GM19193 (cell line): Measurements from ENCODE around the gene EHD1.

ENCODE experiments used
- POLR2A ChIP-seq: IDR thresholded peaks from 4 replicates; pipeline ENCODE4 v1.6.1; 2011; ENCODE audit not compliant: insufficient read depth, insufficient read length; ENCODE audit errors: extremely low read depth

The EHD1 gene

DNA sequence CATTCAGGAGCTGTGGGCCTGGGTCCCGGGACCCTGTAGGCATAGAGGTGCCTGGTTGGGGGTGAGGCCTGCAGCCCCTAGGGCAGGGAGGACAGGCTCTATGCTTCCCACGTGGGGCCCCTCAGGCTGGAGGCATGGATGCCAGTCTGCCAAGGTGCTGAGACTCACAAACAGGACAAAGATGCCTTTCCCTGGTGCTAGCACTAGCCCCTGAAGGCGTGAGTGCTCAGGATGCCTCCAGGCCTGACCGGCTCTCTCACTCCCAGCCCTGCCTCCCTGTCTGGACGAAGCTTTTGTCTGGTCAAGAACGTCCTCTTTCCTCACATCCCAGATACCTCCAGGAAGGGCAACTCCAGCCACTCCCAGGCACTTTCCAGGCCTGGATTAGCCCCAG lies 36.1 kb downstream of the EHD1 start:
- TF ChIP-seq POLR2A, result no peak

- no peak for TF ChIP-seq POLR2A
Measured at GRCh38 chr11:64841592-64842365, 36.6 kb downstream of the EHD1 start.

DNA sequence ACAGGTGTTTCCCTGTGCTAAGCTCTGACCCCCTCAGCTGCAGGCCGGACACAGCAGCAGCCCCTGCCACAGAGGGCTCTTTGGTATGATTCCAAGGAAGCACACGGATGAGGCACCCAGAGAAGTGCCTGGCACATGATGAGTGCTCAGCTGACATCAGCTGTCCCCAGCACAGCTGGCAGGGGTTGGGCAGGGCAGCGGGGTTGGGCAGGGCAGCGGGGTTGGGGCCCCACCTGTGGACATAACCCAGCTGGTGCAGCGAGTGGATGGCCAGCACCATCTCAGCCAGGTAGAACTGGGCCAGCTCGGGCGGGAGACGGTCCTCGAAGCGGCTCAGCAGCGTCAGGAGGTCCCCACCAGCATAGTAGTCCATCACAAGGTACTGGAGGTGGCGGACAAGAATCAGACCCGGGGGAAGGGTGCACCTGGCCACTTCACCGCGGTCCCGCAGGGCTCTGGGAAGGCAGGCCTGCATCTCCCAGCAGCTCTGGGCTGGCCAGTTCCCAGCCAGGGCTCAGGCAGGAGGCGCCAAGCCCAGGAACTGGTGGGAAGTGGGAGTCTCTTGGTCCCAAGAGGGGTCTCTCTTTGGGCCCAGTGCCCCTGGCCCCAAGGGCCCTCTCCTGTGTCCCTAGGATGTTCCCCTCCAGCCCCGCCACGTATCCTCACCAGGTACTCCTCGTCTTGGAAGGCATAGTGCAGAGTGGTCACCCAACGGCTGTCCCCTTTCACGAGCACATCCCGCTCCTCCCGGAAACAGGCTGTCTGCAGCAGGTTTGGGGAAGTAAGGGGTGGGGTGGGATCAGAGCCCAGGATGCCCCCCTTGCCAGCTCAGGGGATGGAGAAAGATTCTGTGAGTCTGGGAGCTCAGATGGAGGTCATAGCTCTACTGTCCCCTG lies 38.3 kb downstream of the EHD1 start:
- TF ChIP-seq POLR2A, result no peak

DNA sequence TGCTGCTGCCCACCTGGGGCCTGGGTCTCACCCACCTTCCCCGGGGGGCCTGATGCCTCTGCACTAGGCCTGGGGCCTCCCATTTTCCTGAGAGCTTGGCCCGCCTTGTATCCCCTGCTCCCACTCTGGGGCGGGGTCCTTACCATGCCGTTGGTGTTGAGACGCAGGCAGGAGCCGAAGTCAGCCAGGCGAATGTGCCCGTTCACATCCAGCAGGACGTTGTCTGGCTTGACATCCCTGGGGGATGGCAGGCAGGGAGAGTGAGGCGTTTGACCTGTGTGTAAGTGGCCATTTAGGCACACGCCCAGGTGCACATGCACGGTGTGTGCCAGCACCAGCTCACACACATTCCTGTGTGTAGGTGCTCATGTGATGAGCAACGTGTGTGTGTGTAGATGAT lies 39.1 kb downstream of the EHD1 start:
- TF ChIP-seq POLR2A, result no peak

GRCh38 chr11:64838600-64839334 lies 39.7 kb downstream of the EHD1 start:
- TF ChIP-seq POLR2A, result no peak

GRCh38 chr11:64837887-64838351 lies 40.5 kb downstream of the EHD1 start:
- TF ChIP-seq POLR2A, result no peak

DNA sequence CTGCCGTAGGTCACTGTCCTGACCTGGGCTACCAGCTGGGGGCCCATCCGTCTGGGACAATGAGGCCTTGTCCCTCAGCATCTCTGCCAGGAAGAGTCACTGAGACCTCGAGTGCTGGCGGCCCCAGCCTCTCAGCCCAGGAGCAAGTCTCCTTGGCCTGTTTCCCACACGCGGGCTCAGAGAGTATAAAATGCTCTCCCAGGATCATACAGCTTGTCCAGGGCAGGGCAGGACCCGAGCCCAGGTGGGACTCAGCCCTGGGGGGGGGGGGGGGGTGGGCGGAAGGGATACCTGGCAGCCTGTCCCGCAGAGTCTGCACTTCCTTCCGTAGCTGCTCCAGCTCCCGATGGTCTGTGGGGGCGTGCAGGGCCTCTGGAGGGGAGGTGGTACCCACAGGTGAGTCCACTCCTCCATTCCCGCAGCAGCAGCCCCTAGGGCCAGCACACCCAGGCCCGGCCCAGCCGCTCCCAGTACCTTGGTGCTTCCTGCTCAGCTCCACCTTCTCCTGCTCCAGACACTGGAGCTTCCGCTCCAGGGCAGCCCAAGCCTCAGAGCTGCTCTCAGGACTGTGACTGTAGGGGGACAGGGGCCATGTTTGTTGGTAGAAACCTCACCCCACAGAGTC lies 41.9 kb downstream of the EHD1 start:
- no peak for TF ChIP-seq POLR2A

- TF ChIP-seq POLR2A, result no peak
Measured at GRCh38 chr11:64835616-64836447, 42.6 kb downstream of the EHD1 start.

GRCh38 chr11:64834723-64835615 lies 43.5 kb downstream of the EHD1 start:
- TF ChIP-seq POLR2A, result no peak

DNA sequence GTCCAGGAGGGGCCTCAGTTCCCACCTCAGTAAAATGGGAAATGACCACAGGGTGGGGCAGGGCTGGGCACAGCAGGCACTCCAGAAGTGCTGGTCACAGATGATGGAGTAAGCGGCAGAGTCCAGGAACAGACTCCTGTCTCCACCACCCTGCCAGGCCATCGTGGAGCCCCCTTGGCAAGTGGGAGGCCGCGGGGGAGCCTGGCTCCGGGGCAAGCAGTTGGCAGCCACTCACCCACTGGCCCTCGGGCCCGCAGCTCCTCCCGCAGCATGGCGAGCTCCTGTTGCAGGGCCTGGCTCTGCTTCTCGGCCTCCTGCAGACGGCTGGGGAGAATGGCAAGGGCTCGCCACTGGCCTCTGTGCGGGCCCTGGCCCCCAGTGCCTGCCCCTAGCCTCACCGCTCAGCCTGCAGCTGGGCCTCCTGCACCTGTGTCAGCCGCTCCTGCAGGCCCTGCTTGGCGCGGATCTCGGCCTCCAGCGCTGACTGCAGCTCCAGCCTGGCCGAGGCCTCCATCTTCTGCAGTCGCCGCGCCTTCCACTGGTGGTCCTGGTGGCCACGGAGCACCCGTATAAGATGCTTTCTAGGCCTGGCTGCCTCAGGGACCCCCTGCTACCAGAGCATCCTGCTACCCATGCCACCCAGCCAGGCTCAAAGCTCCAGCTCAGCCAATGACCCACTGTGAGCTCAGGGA lies 44.2 kb downstream of the EHD1 start:
- no peak for TF ChIP-seq POLR2A

DNA sequence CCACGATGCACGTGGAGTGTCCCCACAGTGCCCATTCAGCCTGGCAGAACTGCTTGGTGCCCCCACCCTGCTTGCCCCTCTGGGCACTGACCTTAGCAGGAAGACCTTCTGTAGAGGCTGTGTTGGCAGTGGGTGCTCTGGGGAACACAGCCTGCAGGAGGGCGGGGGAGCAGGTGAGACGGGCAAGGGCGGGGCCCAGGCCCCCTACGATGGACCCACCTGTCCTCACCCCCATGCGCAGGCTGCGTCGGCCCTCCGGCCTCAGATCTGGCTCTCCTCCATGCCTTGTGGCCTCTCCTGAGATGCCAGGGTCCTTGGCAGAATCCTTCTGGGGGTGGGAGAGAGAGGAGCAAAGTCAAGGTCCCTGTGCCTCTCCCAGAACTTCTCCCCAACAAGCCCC lies 44.9 kb downstream of the EHD1 start:
- no peak for TF ChIP-seq POLR2A

- TF ChIP-seq POLR2A, result no peak
Measured at GRCh38 chr11:64833198-64833502, 45.3 kb downstream of the EHD1 start.
